Loucy (cell line): ENCODE measurements around the gene MSI1.

Source experiments
- EZH2phosphoT487 ChIP-seq: fragments of 200-600 bp; IDR thresholded peaks from 2 replicates; pipeline ENCODE4 v1.6.1; 2018; ENCODE audit warnings: antibody characterized with exemption, mild to moderate bottlenecking, moderate library complexity, borderline replicate concordance
- TF ChIP-seq, protein P1 (sequence below): fragments of 200-600 bp; sonication (generic); conservative IDR thresholded peaks from 2 replicates; pipeline ENCODE4 v1.5.1; 2014; ENCODE audit warnings: mild to moderate bottlenecking, antibody characterized with exemption, low read length

DNA sequence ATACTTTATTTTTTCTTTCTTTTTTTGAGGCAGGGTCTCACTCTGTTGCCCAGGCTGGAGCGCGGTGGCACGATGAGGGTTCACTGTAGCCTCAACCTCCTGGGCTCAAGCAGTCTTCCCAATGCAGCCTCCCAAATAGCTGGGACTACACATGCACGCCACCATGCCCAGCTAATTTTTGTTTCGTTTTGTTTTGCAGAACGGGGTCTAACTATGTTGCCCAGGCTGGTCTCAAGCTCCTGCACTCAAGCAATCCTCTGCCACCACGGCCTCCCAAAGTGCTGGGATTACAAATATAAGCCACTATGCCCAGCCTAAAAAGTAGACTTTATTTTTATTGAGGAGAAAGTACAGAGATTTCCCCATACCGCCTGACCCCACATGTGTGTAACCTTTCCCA is 4.7 kb upstream of the MSI1 start:
- TF ChIP-seq, protein P1, sequence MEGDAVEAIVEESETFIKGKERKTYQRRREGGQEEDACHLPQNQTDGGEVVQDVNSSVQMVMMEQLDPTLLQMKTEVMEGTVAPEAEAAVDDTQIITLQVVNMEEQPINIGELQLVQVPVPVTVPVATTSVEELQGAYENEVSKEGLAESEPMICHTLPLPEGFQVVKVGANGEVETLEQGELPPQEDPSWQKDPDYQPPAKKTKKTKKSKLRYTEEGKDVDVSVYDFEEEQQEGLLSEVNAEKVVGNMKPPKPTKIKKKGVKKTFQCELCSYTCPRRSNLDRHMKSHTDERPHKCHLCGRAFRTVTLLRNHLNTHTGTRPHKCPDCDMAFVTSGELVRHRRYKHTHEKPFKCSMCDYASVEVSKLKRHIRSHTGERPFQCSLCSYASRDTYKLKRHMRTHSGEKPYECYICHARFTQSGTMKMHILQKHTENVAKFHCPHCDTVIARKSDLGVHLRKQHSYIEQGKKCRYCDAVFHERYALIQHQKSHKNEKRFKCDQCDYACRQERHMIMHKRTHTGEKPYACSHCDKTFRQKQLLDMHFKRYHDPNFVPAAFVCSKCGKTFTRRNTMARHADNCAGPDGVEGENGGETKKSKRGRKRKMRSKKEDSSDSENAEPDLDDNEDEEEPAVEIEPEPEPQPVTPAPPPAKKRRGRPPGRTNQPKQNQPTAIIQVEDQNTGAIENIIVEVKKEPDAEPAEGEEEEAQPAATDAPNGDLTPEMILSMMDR: no peak
- no peak for TF ChIP-seq EZH2phosphoT487
